WTC11 (cell line): ENCODE measurements around the gene EPYC. TPM values are rescaled to one million over a fixed set of nuclear protein-coding genes. Genes with fewer than 3 reads are reported as not detected.

Experiments
- ATAC-seq: fragments of 200-7000 bp; cut with Tn5 transposase; 2 replicates; pipeline ENCODE4 v1.10.0; 2021; ENCODE audit warnings: mild to moderate bottlenecking, moderate library complexity
- CTCF ChIA-PET: fragments of 300-600 bp; sonication (Branson Sonifier 250); formaldehyde crosslinking; loops from one replicate; lab custom pipeline; 2021; ENCODE audit warnings: antibody characterized with exemption; lab: Charles Lee
- POLR2A ChIA-PET: fragments of 350-600 bp; sonication (Branson Sonifier 250); formaldehyde crosslinking; loops from one replicate; lab custom pipeline; 2021; ENCODE audit warnings: antibody characterized with exemption; lab: Charles Lee
- DNase-seq: peaks from one replicate; pipeline ENCODE4 v3.0.0; 2021; ENCODE audit warnings: low spot score
- H3K27ac Mint-ChIP-seq: 2 replicates; pipeline ENCODE4 v1.8.0; 2021; ENCODE audit warnings: mixed read lengths
- H3K27me3 Mint-ChIP-seq: 2 replicates; pipeline ENCODE4 v1.8.0; 2021; ENCODE audit warnings: low read depth, mild to moderate bottlenecking, moderate library complexity, mixed read lengths
- H3K36me3 Mint-ChIP-seq: 2 replicates; pipeline ENCODE4 v1.8.0; 2021; ENCODE audit warnings: mixed read lengths
- H3K4me1 Mint-ChIP-seq: 2 replicates; pipeline ENCODE4 v1.8.0; 2022; ENCODE audit warnings: mixed read lengths
- H3K4me3 Mint-ChIP-seq: 2 replicates; pipeline ENCODE4 v1.8.0; 2021; ENCODE audit warnings: mild to moderate bottlenecking, moderate library complexity, mixed read lengths
- H3K9me3 Mint-ChIP-seq: 2 replicates; pipeline ENCODE4 v1.8.0; 2021; ENCODE audit warnings: mixed read lengths
- ATF1 ChIP-seq: sonication (generic); formaldehyde crosslinking; IDR thresholded peaks from 2 replicates; pipeline ENCODE4 v1.8.1; 2023; ENCODE audit warnings: mild to moderate bottlenecking, moderate library complexity, missing genetic modification reagents
- ETV6 ChIP-seq: sonication (generic); formaldehyde crosslinking; IDR thresholded peaks from 2 replicates; pipeline ENCODE4 v1.8.1; 2022; ENCODE audit warnings: mild to moderate bottlenecking, missing genetic modification reagents
- FOXJ3 ChIP-seq: sonication (generic); formaldehyde crosslinking; IDR thresholded peaks from 2 replicates; pipeline ENCODE4 v1.9.0; 2021; ENCODE audit warnings: missing genetic modification reagents, mild to moderate bottlenecking, borderline replicate concordance
- GABPB1 ChIP-seq: sonication (generic); formaldehyde crosslinking; IDR thresholded peaks from 2 replicates; pipeline ENCODE4 v1.8.1; 2023; ENCODE audit warnings: mild to moderate bottlenecking, missing genetic modification reagents
- JAZF1 ChIP-seq: fragments of 250-450 bp; sonication (Bioruptor Pico); IDR thresholded peaks from 2 replicates; pipeline ENCODE4 v1.9.0; 2021; ENCODE audit warnings: moderate library complexity, mild to moderate bottlenecking, inconsistent platforms
- NR1H2 ChIP-seq: sonication (generic); formaldehyde crosslinking; IDR thresholded peaks from 2 replicates; pipeline ENCODE4 v1.9.0; 2021; ENCODE audit warnings: mild to moderate bottlenecking, moderate library complexity, missing genetic modification reagents
- NR2C2 ChIP-seq: sonication (generic); formaldehyde crosslinking; IDR thresholded peaks from 2 replicates; pipeline ENCODE4 v1.8.0; 2022; ENCODE audit warnings: mild to moderate bottlenecking, missing genetic modification reagents
- PRRX2 ChIP-seq: fragments of 250-450 bp; sonication (Bioruptor Pico); IDR thresholded peaks from 2 replicates; pipeline ENCODE4 v1.8.0; 2021; ENCODE audit warnings: mild to moderate bottlenecking
- SP1 ChIP-seq: sonication (generic); formaldehyde crosslinking; conservative IDR thresholded peaks from 2 replicates; pipeline ENCODE4 v1.8.1; 2022; ENCODE audit warnings: missing genetic modification reagents
- TEAD1 ChIP-seq: sonication (generic); formaldehyde crosslinking; IDR thresholded peaks from 2 replicates; pipeline ENCODE4 v1.8.0; 2022; ENCODE audit warnings: mild to moderate bottlenecking, missing genetic modification reagents
- TEAD4 ChIP-seq: sonication (generic); formaldehyde crosslinking; IDR thresholded peaks from 2 replicates; pipeline ENCODE4 v1.8.0; 2022; ENCODE audit warnings: mild to moderate bottlenecking, missing genetic modification reagents
- ZBTB21 ChIP-seq: sonication (generic); formaldehyde crosslinking; IDR thresholded peaks from 2 replicates; pipeline ENCODE4 v1.8.1; 2023; ENCODE audit warnings: mild to moderate bottlenecking, missing genetic modification reagents, borderline replicate concordance
- ZNF138 ChIP-seq: sonication (generic); formaldehyde crosslinking; conservative IDR thresholded peaks from 2 replicates; pipeline ENCODE4 v1.8.1; 2022; ENCODE audit warnings: mild to moderate bottlenecking, moderate library complexity, missing genetic modification reagents
- ZNF416 ChIP-seq: fragments of 250-450 bp; sonication (Bioruptor Pico); IDR thresholded peaks from 2 replicates; pipeline ENCODE4 v1.9.0; 2021; ENCODE audit warnings: mild to moderate bottlenecking, inconsistent platforms
- total RNA-seq: library from RNA; stranded (reverse); gene quantifications from 3 replicates; pipeline ENCODE4 v1.2.3, GENCODE V29; 2021
- TF ChIP-seq, protein P1 (sequence below): fragments of 250-450 bp; sonication (Bioruptor Pico); IDR thresholded peaks from 2 replicates; pipeline ENCODE4 v1.9.0; 2021; ENCODE audit warnings: mild to moderate bottlenecking
- TF ChIP-seq, protein P2 (sequence below): sonication (generic); formaldehyde crosslinking; IDR thresholded peaks from 2 replicates; pipeline ENCODE4 v1.8.1; 2022; ENCODE audit warnings: mild to moderate bottlenecking, missing genetic modification reagents, moderate library complexity, borderline replicate concordance
- TF ChIP-seq, protein P3 (sequence below): sonication (generic); formaldehyde crosslinking; IDR thresholded peaks from 2 replicates; pipeline ENCODE4 v1.8.1; 2023; ENCODE audit warnings: mild to moderate bottlenecking, missing genetic modification reagents, moderate library complexity
- TF ChIP-seq, protein P4 (sequence below): sonication (generic); formaldehyde crosslinking; IDR thresholded peaks from 2 replicates; pipeline ENCODE4 v1.8.0; 2023; ENCODE audit warnings: mild to moderate bottlenecking, missing genetic modification reagents
- TF ChIP-seq, protein P5 (sequence below): sonication (generic); formaldehyde crosslinking; IDR thresholded peaks from 2 replicates; pipeline ENCODE4 v1.8.0; 2023; ENCODE audit warnings: missing genetic modification reagents, mild to moderate bottlenecking, borderline replicate concordance
- TF ChIP-seq, protein P6 (sequence below): sonication (generic); formaldehyde crosslinking; IDR thresholded peaks from 2 replicates; pipeline ENCODE4 v1.8.0; 2023; ENCODE audit warnings: missing genetic modification reagents
- TF ChIP-seq, protein P7 (sequence below): sonication (generic); formaldehyde crosslinking; IDR thresholded peaks from 2 replicates; pipeline ENCODE4 v1.8.1; 2022; ENCODE audit warnings: low read depth, missing genetic modification reagents, borderline replicate concordance

The EPYC gene
- total RNA-seq, 1 experiment from 2014 or later, result not detected

DNA sequence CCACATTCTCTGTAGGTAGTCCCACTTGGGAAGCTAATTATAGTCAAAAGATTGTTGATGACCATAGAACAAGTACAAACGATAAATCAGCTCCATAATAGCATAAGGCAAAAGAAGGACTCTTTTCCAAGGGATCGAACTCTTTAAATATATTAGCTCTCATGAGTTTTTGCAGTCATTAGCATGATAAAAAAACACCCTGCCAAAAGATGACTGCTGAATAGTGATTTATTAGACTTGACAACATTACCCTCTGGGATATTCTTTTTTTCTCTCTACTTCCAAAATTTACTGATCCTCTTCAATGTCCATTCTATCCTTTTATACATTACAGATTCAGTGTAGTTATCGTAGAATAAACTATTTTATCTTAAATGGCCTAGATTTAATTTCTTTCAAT is 14.2 kb downstream of the EPYC start:
- no peak for DNase-seq
- Mint-ChIP-seq H3K4me1 (peaks cover 5% of the 10 kb centered on the region), H3K36me3 (peaks cover 18% of the 10 kb centered on the region), H3K4me3 (no peak overlapping the region), H3K27me3 (peaks cover 76% of the 10 kb centered on the region), H3K27ac (no peak overlapping the region), H3K9me3 (peaks cover 28% of the 10 kb centered on the region)
- CTCF ChIA-PET, result interaction anchor here (0.9 kb wide), 1 partner anchor 118 kb away, joined by 3 read pairs; no protein-coding TSS in a partner anchor
- no peak for TF ChIP-seq JAZF1 (CRISPR knock-in tag)
- TF ChIP-seq, protein P1, sequence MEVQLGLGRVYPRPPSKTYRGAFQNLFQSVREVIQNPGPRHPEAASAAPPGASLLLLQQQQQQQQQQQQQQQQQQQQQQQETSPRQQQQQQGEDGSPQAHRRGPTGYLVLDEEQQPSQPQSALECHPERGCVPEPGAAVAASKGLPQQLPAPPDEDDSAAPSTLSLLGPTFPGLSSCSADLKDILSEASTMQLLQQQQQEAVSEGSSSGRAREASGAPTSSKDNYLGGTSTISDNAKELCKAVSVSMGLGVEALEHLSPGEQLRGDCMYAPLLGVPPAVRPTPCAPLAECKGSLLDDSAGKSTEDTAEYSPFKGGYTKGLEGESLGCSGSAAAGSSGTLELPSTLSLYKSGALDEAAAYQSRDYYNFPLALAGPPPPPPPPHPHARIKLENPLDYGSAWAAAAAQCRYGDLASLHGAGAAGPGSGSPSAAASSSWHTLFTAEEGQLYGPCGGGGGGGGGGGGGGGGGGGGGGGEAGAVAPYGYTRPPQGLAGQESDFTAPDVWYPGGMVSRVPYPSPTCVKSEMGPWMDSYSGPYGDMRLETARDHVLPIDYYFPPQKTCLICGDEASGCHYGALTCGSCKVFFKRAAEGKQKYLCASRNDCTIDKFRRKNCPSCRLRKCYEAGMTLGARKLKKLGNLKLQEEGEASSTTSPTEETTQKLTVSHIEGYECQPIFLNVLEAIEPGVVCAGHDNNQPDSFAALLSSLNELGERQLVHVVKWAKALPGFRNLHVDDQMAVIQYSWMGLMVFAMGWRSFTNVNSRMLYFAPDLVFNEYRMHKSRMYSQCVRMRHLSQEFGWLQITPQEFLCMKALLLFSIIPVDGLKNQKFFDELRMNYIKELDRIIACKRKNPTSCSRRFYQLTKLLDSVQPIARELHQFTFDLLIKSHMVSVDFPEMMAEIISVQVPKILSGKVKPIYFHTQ (CRISPR knock-in tag), result no peak
- TF ChIP-seq GABPB1 (CRISPR knock-in tag), result no peak
- TF ChIP-seq ZBTB21 (CRISPR knock-in tag), result no peak
- no peak for TF ChIP-seq TEAD1
- no peak for TF ChIP-seq SP1 (CRISPR knock-in tag)
- no peak for TF ChIP-seq FOXJ3 (CRISPR knock-in tag)
- TF ChIP-seq, protein P2, sequence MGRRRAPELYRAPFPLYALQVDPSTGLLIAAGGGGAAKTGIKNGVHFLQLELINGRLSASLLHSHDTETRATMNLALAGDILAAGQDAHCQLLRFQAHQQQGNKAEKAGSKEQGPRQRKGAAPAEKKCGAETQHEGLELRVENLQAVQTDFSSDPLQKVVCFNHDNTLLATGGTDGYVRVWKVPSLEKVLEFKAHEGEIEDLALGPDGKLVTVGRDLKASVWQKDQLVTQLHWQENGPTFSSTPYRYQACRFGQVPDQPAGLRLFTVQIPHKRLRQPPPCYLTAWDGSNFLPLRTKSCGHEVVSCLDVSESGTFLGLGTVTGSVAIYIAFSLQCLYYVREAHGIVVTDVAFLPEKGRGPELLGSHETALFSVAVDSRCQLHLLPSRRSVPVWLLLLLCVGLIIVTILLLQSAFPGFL (CRISPR knock-in tag), result no peak
- TF ChIP-seq ATF1, result no peak
- TF ChIP-seq ETV6 (CRISPR knock-in tag), result no peak
- TF ChIP-seq NR1H2 (CRISPR knock-in tag), result no peak
- TF ChIP-seq, protein P3, sequence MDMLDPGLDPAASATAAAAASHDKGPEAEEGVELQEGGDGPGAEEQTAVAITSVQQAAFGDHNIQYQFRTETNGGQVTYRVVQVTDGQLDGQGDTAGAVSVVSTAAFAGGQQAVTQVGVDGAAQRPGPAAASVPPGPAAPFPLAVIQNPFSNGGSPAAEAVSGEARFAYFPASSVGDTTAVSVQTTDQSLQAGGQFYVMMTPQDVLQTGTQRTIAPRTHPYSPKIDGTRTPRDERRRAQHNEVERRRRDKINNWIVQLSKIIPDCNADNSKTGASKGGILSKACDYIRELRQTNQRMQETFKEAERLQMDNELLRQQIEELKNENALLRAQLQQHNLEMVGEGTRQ (CRISPR knock-in tag), result no peak
- no peak for ATAC-seq
- POLR2A ChIA-PET, result no interaction called here

DNA sequence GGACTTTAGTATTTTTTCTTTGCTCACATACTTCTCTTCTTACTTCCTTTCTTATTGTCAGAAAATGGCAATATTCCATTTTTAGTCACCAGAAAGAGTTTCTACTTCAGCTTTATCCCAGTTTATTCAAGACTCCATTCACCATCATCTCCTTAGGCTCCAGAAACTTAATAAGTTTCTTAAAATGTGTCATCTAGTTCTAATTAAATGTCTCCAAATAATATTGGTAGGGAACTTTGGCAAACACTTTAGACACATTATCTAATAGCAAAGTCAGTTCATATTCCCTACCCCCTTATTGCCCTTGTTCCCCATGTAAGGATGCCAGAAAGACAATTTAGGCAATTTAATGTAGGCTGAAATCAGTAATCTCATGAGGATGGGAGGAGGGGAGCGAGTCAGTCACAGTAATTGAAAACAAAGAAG is 15.1 kb downstream of the EPYC start:
- ChIA-PET POLR2A (no interaction called here), CTCF (no interaction called here)
- ATAC-seq (no peak), DNase-seq (no peak)
- no peak overlapping the region for H3K27ac Mint-ChIP-seq
- H3K9me3 Mint-ChIP-seq, result peaks cover 28% of the 10 kb centered on the region
- H3K36me3 Mint-ChIP-seq, result peaks cover 18% of the 10 kb centered on the region
- H3K27me3 Mint-ChIP-seq, result peaks cover 85% of the 10 kb centered on the region
- H3K4me1 Mint-ChIP-seq, result peaks cover 7% of the 10 kb centered on the region
- no peak overlapping the region for H3K4me3 Mint-ChIP-seq
- TF ChIP-seq ATF1, result no peak
- TF ChIP-seq, protein P4, sequence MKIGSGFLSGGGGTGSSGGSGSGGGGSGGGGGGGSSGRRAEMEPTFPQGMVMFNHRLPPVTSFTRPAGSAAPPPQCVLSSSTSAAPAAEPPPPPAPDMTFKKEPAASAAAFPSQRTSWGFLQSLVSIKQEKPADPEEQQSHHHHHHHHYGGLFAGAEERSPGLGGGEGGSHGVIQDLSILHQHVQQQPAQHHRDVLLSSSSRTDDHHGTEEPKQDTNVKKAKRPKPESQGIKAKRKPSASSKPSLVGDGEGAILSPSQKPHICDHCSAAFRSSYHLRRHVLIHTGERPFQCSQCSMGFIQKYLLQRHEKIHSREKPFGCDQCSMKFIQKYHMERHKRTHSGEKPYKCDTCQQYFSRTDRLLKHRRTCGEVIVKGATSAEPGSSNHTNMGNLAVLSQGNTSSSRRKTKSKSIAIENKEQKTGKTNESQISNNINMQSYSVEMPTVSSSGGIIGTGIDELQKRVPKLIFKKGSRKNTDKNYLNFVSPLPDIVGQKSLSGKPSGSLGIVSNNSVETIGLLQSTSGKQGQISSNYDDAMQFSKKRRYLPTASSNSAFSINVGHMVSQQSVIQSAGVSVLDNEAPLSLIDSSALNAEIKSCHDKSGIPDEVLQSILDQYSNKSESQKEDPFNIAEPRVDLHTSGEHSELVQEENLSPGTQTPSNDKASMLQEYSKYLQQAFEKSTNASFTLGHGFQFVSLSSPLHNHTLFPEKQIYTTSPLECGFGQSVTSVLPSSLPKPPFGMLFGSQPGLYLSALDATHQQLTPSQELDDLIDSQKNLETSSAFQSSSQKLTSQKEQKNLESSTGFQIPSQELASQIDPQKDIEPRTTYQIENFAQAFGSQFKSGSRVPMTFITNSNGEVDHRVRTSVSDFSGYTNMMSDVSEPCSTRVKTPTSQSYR, result no peak
- no peak for TF ChIP-seq PRRX2
- TF ChIP-seq ZNF416, result no peak
- TF ChIP-seq, protein P5, sequence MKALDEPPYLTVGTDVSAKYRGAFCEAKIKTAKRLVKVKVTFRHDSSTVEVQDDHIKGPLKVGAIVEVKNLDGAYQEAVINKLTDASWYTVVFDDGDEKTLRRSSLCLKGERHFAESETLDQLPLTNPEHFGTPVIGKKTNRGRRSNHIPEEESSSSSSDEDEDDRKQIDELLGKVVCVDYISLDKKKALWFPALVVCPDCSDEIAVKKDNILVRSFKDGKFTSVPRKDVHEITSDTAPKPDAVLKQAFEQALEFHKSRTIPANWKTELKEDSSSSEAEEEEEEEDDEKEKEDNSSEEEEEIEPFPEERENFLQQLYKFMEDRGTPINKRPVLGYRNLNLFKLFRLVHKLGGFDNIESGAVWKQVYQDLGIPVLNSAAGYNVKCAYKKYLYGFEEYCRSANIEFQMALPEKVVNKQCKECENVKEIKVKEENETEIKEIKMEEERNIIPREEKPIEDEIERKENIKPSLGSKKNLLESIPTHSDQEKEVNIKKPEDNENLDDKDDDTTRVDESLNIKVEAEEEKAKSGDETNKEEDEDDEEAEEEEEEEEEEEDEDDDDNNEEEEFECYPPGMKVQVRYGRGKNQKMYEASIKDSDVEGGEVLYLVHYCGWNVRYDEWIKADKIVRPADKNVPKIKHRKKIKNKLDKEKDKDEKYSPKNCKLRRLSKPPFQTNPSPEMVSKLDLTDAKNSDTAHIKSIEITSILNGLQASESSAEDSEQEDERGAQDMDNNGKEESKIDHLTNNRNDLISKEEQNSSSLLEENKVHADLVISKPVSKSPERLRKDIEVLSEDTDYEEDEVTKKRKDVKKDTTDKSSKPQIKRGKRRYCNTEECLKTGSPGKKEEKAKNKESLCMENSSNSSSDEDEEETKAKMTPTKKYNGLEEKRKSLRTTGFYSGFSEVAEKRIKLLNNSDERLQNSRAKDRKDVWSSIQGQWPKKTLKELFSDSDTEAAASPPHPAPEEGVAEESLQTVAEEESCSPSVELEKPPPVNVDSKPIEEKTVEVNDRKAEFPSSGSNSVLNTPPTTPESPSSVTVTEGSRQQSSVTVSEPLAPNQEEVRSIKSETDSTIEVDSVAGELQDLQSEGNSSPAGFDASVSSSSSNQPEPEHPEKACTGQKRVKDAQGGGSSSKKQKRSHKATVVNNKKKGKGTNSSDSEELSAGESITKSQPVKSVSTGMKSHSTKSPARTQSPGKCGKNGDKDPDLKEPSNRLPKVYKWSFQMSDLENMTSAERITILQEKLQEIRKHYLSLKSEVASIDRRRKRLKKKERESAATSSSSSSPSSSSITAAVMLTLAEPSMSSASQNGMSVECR (CRISPR knock-in tag), result no peak
- no peak for TF ChIP-seq ZNF138
- TF ChIP-seq, protein P6, sequence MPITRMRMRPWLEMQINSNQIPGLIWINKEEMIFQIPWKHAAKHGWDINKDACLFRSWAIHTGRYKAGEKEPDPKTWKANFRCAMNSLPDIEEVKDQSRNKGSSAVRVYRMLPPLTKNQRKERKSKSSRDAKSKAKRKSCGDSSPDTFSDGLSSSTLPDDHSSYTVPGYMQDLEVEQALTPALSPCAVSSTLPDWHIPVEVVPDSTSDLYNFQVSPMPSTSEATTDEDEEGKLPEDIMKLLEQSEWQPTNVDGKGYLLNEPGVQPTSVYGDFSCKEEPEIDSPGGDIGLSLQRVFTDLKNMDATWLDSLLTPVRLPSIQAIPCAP, result no peak
- TF ChIP-seq, protein P7, sequence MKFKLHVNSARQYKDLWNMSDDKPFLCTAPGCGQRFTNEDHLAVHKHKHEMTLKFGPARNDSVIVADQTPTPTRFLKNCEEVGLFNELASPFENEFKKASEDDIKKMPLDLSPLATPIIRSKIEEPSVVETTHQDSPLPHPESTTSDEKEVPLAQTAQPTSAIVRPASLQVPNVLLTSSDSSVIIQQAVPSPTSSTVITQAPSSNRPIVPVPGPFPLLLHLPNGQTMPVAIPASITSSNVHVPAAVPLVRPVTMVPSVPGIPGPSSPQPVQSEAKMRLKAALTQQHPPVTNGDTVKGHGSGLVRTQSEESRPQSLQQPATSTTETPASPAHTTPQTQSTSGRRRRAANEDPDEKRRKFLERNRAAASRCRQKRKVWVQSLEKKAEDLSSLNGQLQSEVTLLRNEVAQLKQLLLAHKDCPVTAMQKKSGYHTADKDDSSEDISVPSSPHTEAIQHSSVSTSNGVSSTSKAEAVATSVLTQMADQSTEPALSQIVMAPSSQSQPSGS, result no peak
- TF ChIP-seq TEAD4, result no peak
- no peak for TF ChIP-seq NR2C2 (CRISPR knock-in tag)
